Measurements from ENCODE around the gene KAT2A. TPM values are rescaled to one million over a fixed set of nuclear protein-coding genes. Genes with fewer than 3 reads are reported as not detected.
A peak's percentile ranks its signal among the peaks of the same experiment; 100 is the strongest.

Gene KAT2A
- total RNA-seq, 1 experiment from 2014 or later = 44.8 TPM

GRCh38 chr17:42113293-42114069 is 7.7 kb downstream of the KAT2A start:
- POLR2A ChIA-PET = interaction anchor here (0.6 kb wide), 2 partner anchors 67 to 142 kb away, joined by 4 to 5 read pairs; partner anchors contain the start of gene KCNH4
- H3K27ac Mint-ChIP-seq = no peak overlapping the region

GRCh38 chr17:42112552-42113176 is 8.5 kb downstream of the KAT2A start, which contains the start of gene DHX58:
DHX58 (minus strand) TSS chr17:42112714; CDS start chr17:42111892, 822 bp downstream.
- ChIA-PET POLR2A (interaction anchor here (0.6 kb wide), 1 partner anchor 141 kb away, joined by 5 read pairs; no protein-coding TSS in a partner anchor), CTCF (interaction anchor here (0.8 to 4.2 kb wide), 14 partner anchors 8 to 153 kb away, joined by 3 to 27 read pairs (median 4); partner anchors contain the start of genes DNAJC7, HSPB9, KAT2A and NKIRAS2)
- peak; percentile 2; the same call in 1 of the 2 replicates for ATAC-seq
- Mint-ChIP-seq H3K4me3 (no peak within 1 kb of the TSS), H3K27me3 (ENCODE audit: low read depth) (no peaks in the 10 kb centered on the region), H3K36me3 (peaks cover 28% of the 10 kb centered on the region), H3K9me3 (no peaks in the 10 kb centered on the region), H3K4me1 (peaks cover 17% of the 10 kb centered on the region), H3K27ac (peak within 1 kb of the TSS; percentile 22)
- no peak for DNase-seq (ENCODE audit: low spot score)
- TF ChIP-seq IRF2 (CRISPR knock-in tag; IDR thresholded peaks at IDR 0.05; ENCODE audit: borderline replicate concordance, low read depth) (no peak), GRHL2 (CRISPR knock-in tag; IDR thresholded peaks at IDR 0.05; ENCODE audit: insufficient replicate concordance, severe bottlenecking) (no peak), NR3C1 (CRISPR knock-in tag; conservative IDR thresholded peaks at IDR 0.05; ENCODE audit: low read depth) (no peak), NFATC4 (CRISPR knock-in tag; IDR thresholded peaks at IDR 0.05) (no peak), ZNF671 (CRISPR knock-in tag; IDR thresholded peaks at IDR 0.05) (no peak), MLX (CRISPR knock-in tag; IDR thresholded peaks at IDR 0.05) (no peak)

More at GRCh38 chr17:42113293-42114069, 7.7 kb downstream of the KAT2A start:
- peaks cover 28% of the 10 kb centered on the region for H3K36me3 Mint-ChIP-seq
- H3K27me3 Mint-ChIP-seq (ENCODE audit: low read depth) = no peaks in the 10 kb centered on the region
- H3K9me3 Mint-ChIP-seq = no peaks in the 10 kb centered on the region
- CTCF ChIA-PET = interaction anchor here (0.9 to 4.2 kb wide), 9 partner anchors 9 to 94 kb away, joined by 3 to 27 read pairs (median 4); partner anchors contain the start of genes HSPB9 and NKIRAS2
- peaks cover 10% of the 10 kb centered on the region for H3K4me1 Mint-ChIP-seq
- H3K4me3 Mint-ChIP-seq = no peak overlapping the region
- ATAC-seq (no peak), DNase-seq (ENCODE audit: low spot score) (no peak)
- TF ChIP-seq GABPB1 (CRISPR knock-in tag; IDR thresholded peaks at IDR 0.05) (no peak), CREM (CRISPR knock-in tag; IDR thresholded peaks at IDR 0.05) (no peak), PREB (CRISPR knock-in tag; IDR thresholded peaks at IDR 0.05; ENCODE audit: borderline replicate concordance) (no peak), E2F4 (CRISPR knock-in tag; IDR thresholded peaks at IDR 0.05; ENCODE audit: borderline replicate concordance, low read depth) (no peak), NR2C2 (CRISPR knock-in tag; IDR thresholded peaks at IDR 0.05) (no peak), ZNF512 (CRISPR knock-in tag; IDR thresholded peaks at IDR 0.05; ENCODE audit: borderline replicate concordance) (no peak)

- peak overlapping the region; percentile 22 for H3K27ac Mint-ChIP-seq
- CTCF ChIA-PET = interaction anchor here (0.7 to 4.2 kb wide), 18 partner anchors 9 to 152 kb away, joined by 3 to 27 read pairs (median 4); partner anchors contain the start of genes DNAJC7, HSPB9, KAT2A and NKIRAS2
- no peaks in the 10 kb centered on the region for H3K9me3 Mint-ChIP-seq
- H3K36me3 Mint-ChIP-seq = peaks cover 21% of the 10 kb centered on the region
- H3K27me3 Mint-ChIP-seq (ENCODE audit: low read depth) = peaks cover under 1% of the 10 kb centered on the region; the same call in 1 of the 2 replicates
- no peak for DNase-seq (ENCODE audit: low spot score)
- H3K4me1 Mint-ChIP-seq = peaks cover 17% of the 10 kb centered on the region
- POLR2A ChIA-PET = no interaction called here
- TF ChIP-seq GRHL2 (CRISPR knock-in tag; IDR thresholded peaks at IDR 0.05; ENCODE audit: insufficient replicate concordance, severe bottlenecking) (no peak), E2F5 (CRISPR knock-in tag; IDR thresholded peaks at IDR 0.05) (no peak), NR2C2 (CRISPR knock-in tag; IDR thresholded peaks at IDR 0.05) (no peak), ATF6 (CRISPR knock-in tag; IDR thresholded peaks at IDR 0.05) (no peak), ATF1 (CRISPR knock-in tag; IDR thresholded peaks at IDR 0.05) (no peak), ZNF671 (CRISPR knock-in tag; IDR thresholded peaks at IDR 0.05) (no peak), TEAD4 (CRISPR knock-in tag; IDR thresholded peaks at IDR 0.05) (no peak), ZNF416 (CRISPR knock-in tag; IDR thresholded peaks at IDR 0.05) (no peak)
- H3K4me3 Mint-ChIP-seq = no peak overlapping the region
- ATAC-seq = peak; percentile 21
Observed at GRCh38 chr17:42111871-42112551, 9.2 kb downstream of the KAT2A start.
